RPMI7951 (cell line): ENCODE results near the gene TMEM82. TPM values are rescaled to one million over a fixed set of nuclear protein-coding genes. Genes with fewer than 3 reads are reported as not detected.

ENCODE experiments used
- DNase-seq: peaks from one replicate; pipeline ENCODE4 v3.0.0-alpha.2; 2012; ENCODE audit warnings: low read depth
- total RNA-seq: library from RNA; depleted of rRNA; stranded (reverse); fragments of >200 nt; shearing (Covaris generic); gene quantifications from 2 replicates; pipeline ENCODE4 v1.2.3, GENCODE V29; 2014; rRNA removed

TMEM82 gene
- total RNA-seq, 1 experiment from 2014 or later, result not detected

GRCh38 chr1:15785683-15786082, 43.4 kb downstream of the TMEM82 start:
- no peak for DNase-seq

- peak; percentile 32 for DNase-seq
These were observed 44.3 kb downstream of the TMEM82 start for GRCh38 chr1:15786581-15786980.

- peak; percentile 72 for DNase-seq
These were observed 46.5 kb downstream of the TMEM82 start for GRCh38 chr1:15788624-15789301.

- no peak for DNase-seq
These were observed 53.8 kb downstream of the TMEM82 start for GRCh38 chr1:15796086-15796462.

Other genes with a start within 250 kb of the TMEM82 start
- gene CASP9, start 218.3 kb upstream of the TMEM82 start, total RNA-seq, result 8.4 and 8.7 TPM in 2 replicates
- 7.9 and 9.5 TPM in 2 replicates for gene DNAJC16, start 215.7 kb upstream of the TMEM82 start, total RNA-seq
- 1.2 and 1.6 TPM in 2 replicates for gene AGMAT, start 157.4 kb upstream of the TMEM82 start, total RNA-seq
- 4.4 and 6.5 TPM in 2 replicates for gene DDI2, start 125.0 kb upstream of the TMEM82 start, total RNA-seq
- 22.6 and 24.3 TPM in 2 replicates for gene PLEKHM2, start 58.2 kb upstream of the TMEM82 start, total RNA-seq
- 0.12 and 0.29 TPM in 2 replicates for gene SLC25A34, start 6.2 kb upstream of the TMEM82 start, total RNA-seq
- gene FBLIM1, start 16.3 kb downstream of the TMEM82 start, total RNA-seq, result 57.3 and 75.5 TPM in 2 replicates
- 3.2 and 4.0 TPM in 2 replicates for gene UQCRHL, start 65.2 kb downstream of the TMEM82 start, total RNA-seq
- gene SPEN, start 105.2 kb downstream of the TMEM82 start, total RNA-seq, result 9.3 and 14.1 TPM in 2 replicates
- 20.8 and 26.3 TPM in 2 replicates for gene ZBTB17, start 233.6 kb downstream of the TMEM82 start, total RNA-seq